HepG2 (cell line): ENCODE data around the gene PIGC. TPM values are rescaled to one million over a fixed set of nuclear protein-coding genes. Genes with fewer than 3 reads are reported as not detected.

Source experiments
- ARHGAP35 ChIP-seq: sonication (generic); formaldehyde crosslinking; IDR thresholded peaks from 2 replicates; pipeline ENCODE4 v1.9.0; 2022; ENCODE audit warnings: mild to moderate bottlenecking, inconsistent platforms, moderate library complexity, missing genetic modification reagents, borderline replicate concordance
- ARID2 ChIP-seq: sonication (generic); formaldehyde crosslinking; IDR thresholded peaks from 2 replicates; pipeline ENCODE4 v1.8.1; 2022; ENCODE audit warnings: mild to moderate bottlenecking, missing genetic modification reagents, borderline replicate concordance
- BCL6 ChIP-seq: IDR thresholded peaks from 2 replicates; pipeline ENCODE4 v1.6.1; 2016; ENCODE audit warnings: missing genetic modification reagents, missing compliant biosample characterization
- KDM3A ChIP-seq: IDR thresholded peaks from 2 replicates; pipeline ENCODE4 v1.6.1; 2018; ENCODE audit warnings: low read depth, missing compliant biosample characterization
- KMT2B ChIP-seq: IDR thresholded peaks from 2 replicates; pipeline ENCODE4 v1.6.1; 2016; ENCODE audit warnings: missing genetic modification reagents, missing compliant biosample characterization
- MBNL3 ChIP-seq: fragments of 250-450 bp; sonication (Bioruptor Pico); conservative IDR thresholded peaks from 2 replicates; pipeline ENCODE4 v1.8.0; 2022; ENCODE audit warnings: mild to moderate bottlenecking, inconsistent platforms
- MED1 ChIP-seq: sonication (generic); formaldehyde crosslinking; IDR thresholded peaks from 2 replicates; pipeline ENCODE4 v1.4.0; 2020; ENCODE audit warnings: missing genetic modification reagents
- NCOA1 ChIP-seq: sonication (generic); formaldehyde crosslinking; IDR thresholded peaks from 2 replicates; pipeline ENCODE4 v1.9.0; 2021; ENCODE audit warnings: missing genetic modification reagents
- NFATC3 ChIP-seq: sonication (generic); formaldehyde crosslinking; IDR thresholded peaks from 2 replicates; pipeline ENCODE4 v1.5.1; 2020; ENCODE audit warnings: mild to moderate bottlenecking, missing genetic modification reagents
- PCBP1 ChIP-seq: fragments of 200-400 bp; formaldehyde crosslinking; IDR thresholded peaks from 2 replicates; pipeline ENCODE4 v1.6.1; 2017; ENCODE audit warnings: mild to moderate bottlenecking, low read depth, low read length, borderline replicate concordance
- REL ChIP-seq: sonication (generic); formaldehyde crosslinking; conservative IDR thresholded peaks from 2 replicates; pipeline ENCODE4 v1.8.0; 2022; ENCODE audit warnings: mild to moderate bottlenecking, missing genetic modification reagents, moderate library complexity
- SIN3B ChIP-seq: fragments of 150-350 bp; IDR thresholded peaks from 2 replicates; pipeline ENCODE4 v1.6.1; 2014; ENCODE audit warnings: low read length
- SKI ChIP-seq: fragments of 450-650 bp; IDR thresholded peaks from one replicate; pipeline ENCODE4 v1.6.1; 2018; ENCODE audit warnings: mild to moderate bottlenecking; ENCODE audit not compliant: partially characterized antibody
- SRF ChIP-seq: IDR thresholded peaks from 2 replicates; pipeline ENCODE4 v1.6.1; 2011; ENCODE audit warnings: mild to moderate bottlenecking, low read depth, low read length, moderate library complexity
- ZFP36 ChIP-seq: fragments of 150-350 bp; IDR thresholded peaks from 2 replicates; pipeline ENCODE4 v1.6.1; 2018; ENCODE audit warnings: borderline replicate concordance, low read length, low read depth; ENCODE audit not compliant: partially characterized antibody
- ZNF232 ChIP-seq: sonication (generic); formaldehyde crosslinking; IDR thresholded peaks from 2 replicates; pipeline ENCODE4 v1.4.0; 2020; ENCODE audit warnings: missing genetic modification reagents, borderline replicate concordance
- ZNF468 ChIP-seq: sonication (generic); formaldehyde crosslinking; IDR thresholded peaks from 2 replicates; pipeline ENCODE4 v1.8.0; 2022; ENCODE audit warnings: mild to moderate bottlenecking, moderate library complexity, missing genetic modification reagents
- ZNF781 ChIP-seq: sonication (generic); formaldehyde crosslinking; IDR thresholded peaks from 2 replicates; pipeline ENCODE4 v1.5.1; 2020; ENCODE audit warnings: borderline replicate concordance, mild to moderate bottlenecking, missing genetic modification reagents; ENCODE audit errors: not compliant biosample characterization
- ZNF792 ChIP-seq: IDR thresholded peaks from 2 replicates; pipeline ENCODE4 v1.6.1; 2016
- polyA plus RNA-seq, 8 experiments: library from polyadenylated mRNA; depleted of rRNA in 3 of 8; stranded (reverse) in 7 of 8; unstranded in 1 of 8; fragments of >200 nt; fragmentation: Illumina TruSeq in 4 of 8; extraction: Trizol in 4 of 8; gene quantifications; 2 replicates each; pipeline versions ENCODE4 v1.2.1 to v1.2.3, GENCODE V29; 2011 to 2016; ENCODE audit warnings: low read depth in 4 of 8, missing spikeins in 1 of 8, mixed read lengths in 1 of 8; ENCODE audit not compliant: insufficient read depth in 1 of 8
- total RNA-seq, 5 experiments: library from RNA; depleted of rRNA; stranded (reverse); fragments of >200 nt; fragmentation: Illumina TruSeq; extraction: Trizol; gene quantifications; 2 replicates each; pipeline ENCODE4 v1.2.3, GENCODE V29; 2016; ENCODE audit warnings: low read depth in 1 of 5
- TF ChIP-seq, protein P1 (sequence below): sonication (generic); formaldehyde crosslinking; IDR thresholded peaks from 2 replicates; pipeline ENCODE4 v1.4.0; 2020; ENCODE audit warnings: mild to moderate bottlenecking, missing genetic modification reagents
- TF ChIP-seq, protein P2 (sequence below): sonication (generic); formaldehyde crosslinking; IDR thresholded peaks from 2 replicates; pipeline ENCODE4 v1.5.0; 2020; ENCODE audit warnings: missing genetic modification reagents
- TF ChIP-seq, protein P3 (sequence below): sonication (generic); formaldehyde crosslinking; IDR thresholded peaks from 2 replicates; pipeline ENCODE4 v1.4.0; 2020; ENCODE audit warnings: mild to moderate bottlenecking, missing genetic modification reagents
- TF ChIP-seq, protein P4 (sequence below): sonication (generic); formaldehyde crosslinking; IDR thresholded peaks from 2 replicates; pipeline ENCODE4 v1.4.0; 2020; ENCODE audit warnings: missing genetic modification reagents
- TF ChIP-seq, protein P5 (sequence below): sonication (generic); formaldehyde crosslinking; IDR thresholded peaks from 2 replicates; pipeline ENCODE4 v1.8.1; 2022; ENCODE audit warnings: mild to moderate bottlenecking, missing genetic modification reagents

The PIGC gene
- total and polyA plus RNA-seq, 2 of the 13 experiments (the other 11 are each of a cell fraction or from before 2014, with no cell fraction given) = 26.7 to 29.5 TPM

DNA sequence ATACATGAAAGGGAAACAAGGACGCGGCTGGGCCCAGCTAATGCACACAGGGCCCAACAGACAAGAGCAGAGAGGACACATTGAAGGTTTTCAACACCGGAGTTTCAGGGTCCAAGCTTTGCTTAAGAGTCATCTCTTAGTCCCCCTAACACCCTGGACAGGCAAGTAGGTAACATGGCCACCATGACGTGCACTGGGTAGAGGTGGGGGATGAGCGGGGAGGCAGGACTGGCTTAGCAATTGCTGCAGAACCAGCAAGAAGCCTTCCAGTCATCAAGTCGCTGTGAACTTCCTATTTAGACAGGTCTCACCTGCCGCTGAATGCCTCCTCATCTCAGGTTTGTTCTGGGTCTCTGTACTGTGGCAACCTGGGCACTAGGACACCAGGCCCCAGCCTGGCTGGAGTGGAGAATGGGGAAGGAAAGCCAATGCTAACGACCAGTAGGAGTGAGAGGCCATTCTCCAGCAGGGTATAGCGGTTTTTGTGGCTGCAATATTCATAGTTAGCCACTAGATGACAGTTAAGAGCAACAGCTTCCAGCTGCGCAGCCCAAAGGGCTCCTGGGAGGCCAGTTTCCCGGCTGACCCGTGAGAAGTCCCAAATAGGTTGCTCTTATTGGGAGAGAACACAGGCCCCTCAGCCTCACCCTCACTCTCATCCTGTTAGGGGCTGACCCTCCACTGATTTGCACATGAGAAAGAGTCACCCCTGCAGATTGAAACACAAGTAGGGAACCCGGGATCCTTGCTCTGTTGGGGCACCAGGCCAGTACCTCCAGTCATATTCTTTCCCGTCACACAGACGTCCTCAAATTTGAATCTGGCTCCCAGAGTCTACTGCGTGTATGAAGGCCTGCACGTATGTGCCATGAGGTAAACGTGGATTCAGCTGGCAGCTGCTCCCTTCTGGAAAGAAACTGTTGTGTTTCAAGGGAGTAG lies 6.0 kb upstream of the PIGC start (continued):
- no peak for TF ChIP-seq ZNF781 (CRISPR knock-in tag)
- TF ChIP-seq SRF = no peak
- 0 out of 2 replicates have a peak, but pooled peaks have one; percentile 10 for TF ChIP-seq ZNF792 (CRISPR knock-in tag)
- no peak for TF ChIP-seq NCOA1 (CRISPR knock-in tag)
- TF ChIP-seq ZNF468 (CRISPR knock-in tag) = peak; percentile 58; the same call in 1 of the 2 replicates
- TF ChIP-seq, protein P1, sequence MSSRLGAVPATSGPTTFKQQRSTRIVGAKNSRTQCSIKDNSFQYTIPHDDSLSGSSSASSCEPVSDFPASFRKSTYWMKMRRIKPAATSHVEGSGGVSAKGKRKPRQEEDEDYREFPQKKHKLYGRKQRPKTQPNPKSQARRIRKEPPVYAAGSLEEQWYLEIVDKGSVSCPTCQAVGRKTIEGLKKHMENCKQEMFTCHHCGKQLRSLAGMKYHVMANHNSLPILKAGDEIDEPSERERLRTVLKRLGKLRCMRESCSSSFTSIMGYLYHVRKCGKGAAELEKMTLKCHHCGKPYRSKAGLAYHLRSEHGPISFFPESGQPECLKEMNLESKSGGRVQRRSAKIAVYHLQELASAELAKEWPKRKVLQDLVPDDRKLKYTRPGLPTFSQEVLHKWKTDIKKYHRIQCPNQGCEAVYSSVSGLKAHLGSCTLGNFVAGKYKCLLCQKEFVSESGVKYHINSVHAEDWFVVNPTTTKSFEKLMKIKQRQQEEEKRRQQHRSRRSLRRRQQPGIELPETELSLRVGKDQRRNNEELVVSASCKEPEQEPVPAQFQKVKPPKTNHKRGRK (CRISPR knock-in tag) = no peak
- TF ChIP-seq ZNF232 = peak; percentile 64; the same call in 1 of the 2 replicates
- TF ChIP-seq ARID2 (CRISPR knock-in tag) = 0 out of 2 replicates have a peak, but pooled peaks have one; percentile 54
- TF ChIP-seq, protein P2, sequence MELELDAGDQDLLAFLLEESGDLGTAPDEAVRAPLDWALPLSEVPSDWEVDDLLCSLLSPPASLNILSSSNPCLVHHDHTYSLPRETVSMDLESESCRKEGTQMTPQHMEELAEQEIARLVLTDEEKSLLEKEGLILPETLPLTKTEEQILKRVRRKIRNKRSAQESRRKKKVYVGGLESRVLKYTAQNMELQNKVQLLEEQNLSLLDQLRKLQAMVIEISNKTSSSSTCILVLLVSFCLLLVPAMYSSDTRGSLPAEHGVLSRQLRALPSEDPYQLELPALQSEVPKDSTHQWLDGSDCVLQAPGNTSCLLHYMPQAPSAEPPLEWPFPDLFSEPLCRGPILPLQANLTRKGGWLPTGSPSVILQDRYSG (CRISPR knock-in tag) = no peak
- TF ChIP-seq, protein P3, sequence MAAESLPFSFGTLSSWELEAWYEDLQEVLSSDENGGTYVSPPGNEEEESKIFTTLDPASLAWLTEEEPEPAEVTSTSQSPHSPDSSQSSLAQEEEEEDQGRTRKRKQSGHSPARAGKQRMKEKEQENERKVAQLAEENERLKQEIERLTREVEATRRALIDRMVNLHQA (CRISPR knock-in tag) = no peak
- no peak for TF ChIP-seq MBNL3 (CRISPR knock-in tag)
- TF ChIP-seq NFATC3 (CRISPR knock-in tag) = no peak
- peak; percentile 60; the same call in 1 of the 2 replicates for TF ChIP-seq KDM3A (CRISPR knock-in tag)
- no peak for TF ChIP-seq SIN3B
- peak; percentile 31; the same call in 1 of the 2 replicates for TF ChIP-seq ARHGAP35
- TF ChIP-seq PCBP1 = no peak
- peak; percentile 14 for TF ChIP-seq MED1 (CRISPR knock-in tag)
- no peak for TF ChIP-seq SKI
- 0 out of 2 replicates have a peak, but pooled peaks have one; percentile 7 for TF ChIP-seq KMT2B
- TF ChIP-seq, protein P4, sequence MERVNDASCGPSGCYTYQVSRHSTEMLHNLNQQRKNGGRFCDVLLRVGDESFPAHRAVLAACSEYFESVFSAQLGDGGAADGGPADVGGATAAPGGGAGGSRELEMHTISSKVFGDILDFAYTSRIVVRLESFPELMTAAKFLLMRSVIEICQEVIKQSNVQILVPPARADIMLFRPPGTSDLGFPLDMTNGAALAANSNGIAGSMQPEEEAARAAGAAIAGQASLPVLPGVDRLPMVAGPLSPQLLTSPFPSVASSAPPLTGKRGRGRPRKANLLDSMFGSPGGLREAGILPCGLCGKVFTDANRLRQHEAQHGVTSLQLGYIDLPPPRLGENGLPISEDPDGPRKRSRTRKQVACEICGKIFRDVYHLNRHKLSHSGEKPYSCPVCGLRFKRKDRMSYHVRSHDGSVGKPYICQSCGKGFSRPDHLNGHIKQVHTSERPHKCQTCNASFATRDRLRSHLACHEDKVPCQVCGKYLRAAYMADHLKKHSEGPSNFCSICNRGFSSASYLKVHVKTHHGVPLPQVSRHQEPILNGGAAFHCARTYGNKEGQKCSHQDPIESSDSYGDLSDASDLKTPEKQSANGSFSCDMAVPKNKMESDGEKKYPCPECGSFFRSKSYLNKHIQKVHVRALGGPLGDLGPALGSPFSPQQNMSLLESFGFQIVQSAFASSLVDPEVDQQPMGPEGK (CRISPR knock-in tag) = no peak; the same call in 1 of the 2 replicates
- TF ChIP-seq ZFP36 = no peak
- TF ChIP-seq BCL6 (CRISPR knock-in tag) = peak; percentile 23; the same call in 1 of the 2 replicates
- TF ChIP-seq, protein P5, sequence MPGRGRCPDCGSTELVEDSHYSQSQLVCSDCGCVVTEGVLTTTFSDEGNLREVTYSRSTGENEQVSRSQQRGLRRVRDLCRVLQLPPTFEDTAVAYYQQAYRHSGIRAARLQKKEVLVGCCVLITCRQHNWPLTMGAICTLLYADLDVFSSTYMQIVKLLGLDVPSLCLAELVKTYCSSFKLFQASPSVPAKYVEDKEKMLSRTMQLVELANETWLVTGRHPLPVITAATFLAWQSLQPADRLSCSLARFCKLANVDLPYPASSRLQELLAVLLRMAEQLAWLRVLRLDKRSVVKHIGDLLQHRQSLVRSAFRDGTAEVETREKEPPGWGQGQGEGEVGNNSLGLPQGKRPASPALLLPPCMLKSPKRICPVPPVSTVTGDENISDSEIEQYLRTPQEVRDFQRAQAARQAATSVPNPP (CRISPR knock-in tag) = 0 out of 2 replicates have a peak, but pooled peaks have one; percentile 26
- no peak for TF ChIP-seq REL
